ENCODE data around the gene RARS2. TPM values are rescaled to one million over a fixed set of nuclear protein-coding genes. Genes with fewer than 3 reads are reported as not detected.

RARS2 gene
- total and polyA plus RNA-seq, 2 donors from 2014 or later, result 23.4 to 31.7 TPM

DNA sequence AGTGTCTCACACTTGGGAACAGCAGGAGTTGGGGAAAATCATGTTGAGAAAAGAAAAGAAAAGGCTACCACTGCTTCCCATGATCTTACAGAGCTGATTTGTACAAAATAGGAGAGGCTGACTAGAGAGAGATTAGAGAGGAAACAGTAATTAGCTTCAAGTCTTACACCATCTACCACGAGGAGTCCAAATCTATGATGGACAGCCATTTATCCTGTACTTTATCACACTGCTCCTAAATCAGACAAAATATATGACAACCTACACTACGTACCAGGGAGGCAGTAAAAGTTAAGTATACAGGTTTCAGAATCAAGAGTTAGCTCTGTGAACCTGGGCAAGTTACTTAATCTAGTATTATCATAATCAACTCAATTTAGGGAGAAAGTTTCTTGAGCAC, 38.0 kb downstream of the RARS2 start:
- DNase-seq (no peak), FAIRE-seq (no peak)
- no peak overlapping the region for H3K27ac ChIP-seq (ENCODE audit: low read depth in 2 of 2, low read length in 2 of 2)
- TF ChIP-seq, protein P1, sequence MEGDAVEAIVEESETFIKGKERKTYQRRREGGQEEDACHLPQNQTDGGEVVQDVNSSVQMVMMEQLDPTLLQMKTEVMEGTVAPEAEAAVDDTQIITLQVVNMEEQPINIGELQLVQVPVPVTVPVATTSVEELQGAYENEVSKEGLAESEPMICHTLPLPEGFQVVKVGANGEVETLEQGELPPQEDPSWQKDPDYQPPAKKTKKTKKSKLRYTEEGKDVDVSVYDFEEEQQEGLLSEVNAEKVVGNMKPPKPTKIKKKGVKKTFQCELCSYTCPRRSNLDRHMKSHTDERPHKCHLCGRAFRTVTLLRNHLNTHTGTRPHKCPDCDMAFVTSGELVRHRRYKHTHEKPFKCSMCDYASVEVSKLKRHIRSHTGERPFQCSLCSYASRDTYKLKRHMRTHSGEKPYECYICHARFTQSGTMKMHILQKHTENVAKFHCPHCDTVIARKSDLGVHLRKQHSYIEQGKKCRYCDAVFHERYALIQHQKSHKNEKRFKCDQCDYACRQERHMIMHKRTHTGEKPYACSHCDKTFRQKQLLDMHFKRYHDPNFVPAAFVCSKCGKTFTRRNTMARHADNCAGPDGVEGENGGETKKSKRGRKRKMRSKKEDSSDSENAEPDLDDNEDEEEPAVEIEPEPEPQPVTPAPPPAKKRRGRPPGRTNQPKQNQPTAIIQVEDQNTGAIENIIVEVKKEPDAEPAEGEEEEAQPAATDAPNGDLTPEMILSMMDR (IDR thresholded peaks at IDR 0.05; ENCODE audit: borderline replicate concordance, extremely low read depth, insufficient read depth), result no peak
- no peaks in the 10 kb centered on the region for H3K27me3 ChIP-seq (ENCODE audit: control insufficient read depth, insufficient read depth, low read length)
- intact Hi-C loops (cut with DNase I), result no loop called here
- no peaks in the 10 kb centered on the region for H3K9me3 ChIP-seq (ENCODE audit: control insufficient read depth in 2 of 3, insufficient read depth in 1 of 3, low read length in 3 of 3)
- peaks cover 0 to 16% (median 3%) of the 10 kb centered on the region in 3 donors for H3K36me3 ChIP-seq (ENCODE audit: control insufficient read depth in 2 of 3, insufficient read depth in 3 of 3, low read length in 3 of 3)
- H3K4me3 ChIP-seq (ENCODE audit: low read length in 3 of 3), result no peak overlapping the region
- H3K4me1 ChIP-seq (ENCODE audit: control insufficient read depth in 2 of 3, insufficient read depth in 2 of 3, low read depth in 1 of 3, low read length in 3 of 3), result no peaks in the 10 kb centered on the region
- no peak overlapping the region for H3K9ac ChIP-seq (ENCODE audit: low read length in 3 of 3)

- Histone ChIP-seq H3K36me3 (ENCODE audit: control insufficient read depth in 2 of 3, insufficient read depth in 3 of 3, low read length in 3 of 3) (peaks cover under 1 to 5% (median 5%) of the 10 kb centered on the region in 3 donors), H3K9me3 (ENCODE audit: control insufficient read depth in 2 of 3, insufficient read depth in 1 of 3, low read length in 3 of 3) (peaks cover 0 to 1% (median 0%) of the 10 kb centered on the region in 3 donors), H3K27me3 (ENCODE audit: control insufficient read depth, insufficient read depth, low read length) (no peaks in the 10 kb centered on the region), H3K4me3 (ENCODE audit: low read length in 3 of 3) (no peak overlapping the region), H3K27ac (ENCODE audit: low read depth in 2 of 2, low read length in 2 of 2) (no peak overlapping the region), H3K4me1 (ENCODE audit: control insufficient read depth in 2 of 3, insufficient read depth in 2 of 3, low read depth in 1 of 3, low read length in 3 of 3) (peaks cover 0 to 3% (median 0%) of the 10 kb centered on the region in 3 donors), H3K9ac (ENCODE audit: low read length in 3 of 3) (no peak overlapping the region)
- intact Hi-C loops (cut with DNase I), result no loop called here
- TF ChIP-seq, protein P1 (IDR thresholded peaks at IDR 0.05; ENCODE audit: borderline replicate concordance, extremely low read depth, insufficient read depth), result no peak
- no peak for FAIRE-seq
- no peak for DNase-seq
Measured at GRCh38 chr6:87544474-87544735, 45.4 kb downstream of the RARS2 start.

DNA sequence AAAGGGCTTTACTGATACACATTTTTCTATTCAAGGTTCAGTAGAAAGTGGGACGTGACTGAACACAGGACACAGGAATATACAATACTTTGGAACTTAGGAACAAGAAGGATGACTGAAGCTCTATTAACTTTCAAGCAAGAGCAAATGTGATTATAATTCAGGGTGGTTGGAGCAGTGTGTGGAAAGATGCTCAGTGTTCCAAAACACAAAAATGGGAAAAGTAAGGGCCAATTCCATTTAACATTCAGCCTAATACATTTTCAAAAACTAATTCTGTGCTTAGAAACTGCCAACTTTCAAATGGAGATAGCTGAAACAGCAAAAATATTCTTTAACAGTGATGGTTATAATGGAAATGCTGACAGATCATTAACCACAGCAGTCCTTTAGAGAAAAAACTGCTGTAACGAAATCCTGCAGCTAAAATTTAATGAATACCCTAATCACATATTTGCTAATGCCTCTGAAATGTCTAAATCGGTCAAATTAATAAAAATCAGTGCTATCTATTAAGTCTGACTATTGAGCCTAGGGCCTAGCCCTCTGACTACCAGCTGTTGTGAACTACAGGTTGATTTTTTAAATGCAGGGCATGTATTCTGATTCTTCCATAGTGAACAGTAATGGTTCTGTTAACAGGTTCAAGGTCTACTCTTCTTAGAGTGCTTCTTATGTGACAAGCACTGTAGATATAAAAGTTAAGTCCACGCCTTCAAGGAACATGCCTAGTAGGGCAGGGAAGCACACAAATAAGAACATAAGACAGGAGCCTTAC, 45.9 kb downstream of the RARS2 start:
- Histone ChIP-seq H3K4me3 (ENCODE audit: low read length in 3 of 3) (no peak overlapping the region), H3K36me3 (ENCODE audit: control insufficient read depth in 2 of 3, insufficient read depth in 3 of 3, low read length in 3 of 3) (peaks cover 2 to 5% (median 5%) of the 10 kb centered on the region in 3 donors), H3K4me1 (ENCODE audit: control insufficient read depth in 2 of 3, insufficient read depth in 2 of 3, low read depth in 1 of 3, low read length in 3 of 3) (peaks cover 0 to 3% (median 0%) of the 10 kb centered on the region in 3 donors), H3K9ac (ENCODE audit: low read length in 3 of 3) (no peak overlapping the region), H3K9me3 (ENCODE audit: control insufficient read depth in 2 of 3, insufficient read depth in 1 of 3, low read length in 3 of 3) (peaks cover 0 to 1% (median 0%) of the 10 kb centered on the region in 3 donors), H3K27ac (ENCODE audit: low read depth in 2 of 2, low read length in 2 of 2) (no peak overlapping the region), H3K27me3 (ENCODE audit: control insufficient read depth, insufficient read depth, low read length) (no peaks in the 10 kb centered on the region)
- intact Hi-C loops (cut with DNase I), result no loop called here
- DNase-seq, result no peak
- no peak for FAIRE-seq
- TF ChIP-seq, protein P1 (IDR thresholded peaks at IDR 0.05; ENCODE audit: borderline replicate concordance, extremely low read depth, insufficient read depth), result no peak

All from kidney (tissue), 14 donors.